Parathyroid adenoma (tissue), 2 donors: ENCODE data around the gene RNF112.

Experiments
- H2AFZ ChIP-seq: fragments of 300-600 bp; sonication (generic); one replicate; pipeline ENCODE4 v1.7.0; 2017; ENCODE audit warnings: antibody characterized with exemption, mild to moderate bottlenecking
- H3K27ac ChIP-seq: fragments of 300-600 bp; sonication (generic); one replicate; pipeline ENCODE4 v1.7.0; 2017
- H3K27me3 ChIP-seq: fragments of 300-600 bp; sonication (generic); one replicate; pipeline ENCODE4 v1.7.0; 2017; ENCODE audit warnings: low read length; ENCODE audit not compliant: control insufficient read depth, insufficient read depth
- H3K36me3 ChIP-seq: fragments of 300-600 bp; sonication (generic); one replicate; pipeline ENCODE4 v1.7.0; 2017; ENCODE audit warnings: low read length; ENCODE audit not compliant: control insufficient read depth, insufficient read depth
- H3K4me1 ChIP-seq: fragments of 300-600 bp; sonication (generic); one replicate; pipeline ENCODE4 v1.7.0; 2017; ENCODE audit warnings: control low read depth
- H3K4me2 ChIP-seq: fragments of 300-600 bp; sonication (generic); one replicate; pipeline ENCODE4 v1.7.0; 2017; ENCODE audit warnings: low read length
- H3K4me3 ChIP-seq: fragments of 300-600 bp; sonication (generic); one replicate; pipeline ENCODE4 v1.7.0; 2017; ENCODE audit warnings: low read depth, low read length
- H3K79me2 ChIP-seq: fragments of 300-600 bp; sonication (generic); one replicate; pipeline ENCODE4 v1.7.0; 2017; ENCODE audit warnings: control low read depth
- H3K9ac ChIP-seq: fragments of 300-600 bp; sonication (generic); one replicate; pipeline ENCODE4 v1.7.0; 2017; ENCODE audit warnings: mild to moderate bottlenecking
- H3K9me3 ChIP-seq: fragments of 300-600 bp; sonication (generic); one replicate; pipeline ENCODE4 v1.7.0; 2017; ENCODE audit warnings: low read length; ENCODE audit not compliant: control insufficient read depth
- TF ChIP-seq, protein P1 (sequence below): fragments of 300-600 bp; sonication (generic); IDR thresholded peaks from one replicate; pipeline ENCODE4 v1.7.0; 2017; ENCODE audit warnings: antibody characterized with exemption, mild to moderate bottlenecking
- donor health status: primary hyperparathyroidism.

Gene RNF112

DNA sequence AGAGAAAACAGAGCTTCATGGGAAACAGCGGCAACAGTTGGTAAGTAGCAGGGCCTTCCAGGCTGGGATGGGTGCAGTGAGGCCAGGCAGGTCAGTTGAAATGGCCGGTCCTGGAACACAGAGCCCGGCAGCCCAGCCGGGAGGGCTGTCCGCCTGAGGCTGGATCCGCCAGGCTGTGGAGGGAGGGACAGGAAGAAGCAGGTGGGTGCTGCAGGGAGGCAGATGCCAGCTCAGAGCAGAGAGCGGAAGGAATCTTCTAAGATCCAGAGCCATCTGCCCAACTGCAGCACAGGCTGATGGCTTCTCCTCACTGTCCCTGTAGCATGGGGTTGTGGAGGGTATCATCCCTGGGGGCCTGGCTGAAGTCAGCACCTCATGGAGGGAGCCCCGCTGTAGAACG is 599 bp downstream of the RNF112 start:
- Histone ChIP-seq H3K79me2 (no peaks in the 10 kb centered on the region), H3K4me1 (peaks cover 4% of the 10 kb centered on the region), H3K27me3 (no peaks in the 10 kb centered on the region), H3K36me3 (no peaks in the 10 kb centered on the region), H3K27ac (no peak overlapping the region), H3K9me3 (no peaks in the 10 kb centered on the region), H2AFZ (no peak overlapping the region), H3K4me3 (no peak overlapping the region), H3K4me2 (no peak overlapping the region), H3K9ac (no peak overlapping the region)
- TF ChIP-seq, protein P1, sequence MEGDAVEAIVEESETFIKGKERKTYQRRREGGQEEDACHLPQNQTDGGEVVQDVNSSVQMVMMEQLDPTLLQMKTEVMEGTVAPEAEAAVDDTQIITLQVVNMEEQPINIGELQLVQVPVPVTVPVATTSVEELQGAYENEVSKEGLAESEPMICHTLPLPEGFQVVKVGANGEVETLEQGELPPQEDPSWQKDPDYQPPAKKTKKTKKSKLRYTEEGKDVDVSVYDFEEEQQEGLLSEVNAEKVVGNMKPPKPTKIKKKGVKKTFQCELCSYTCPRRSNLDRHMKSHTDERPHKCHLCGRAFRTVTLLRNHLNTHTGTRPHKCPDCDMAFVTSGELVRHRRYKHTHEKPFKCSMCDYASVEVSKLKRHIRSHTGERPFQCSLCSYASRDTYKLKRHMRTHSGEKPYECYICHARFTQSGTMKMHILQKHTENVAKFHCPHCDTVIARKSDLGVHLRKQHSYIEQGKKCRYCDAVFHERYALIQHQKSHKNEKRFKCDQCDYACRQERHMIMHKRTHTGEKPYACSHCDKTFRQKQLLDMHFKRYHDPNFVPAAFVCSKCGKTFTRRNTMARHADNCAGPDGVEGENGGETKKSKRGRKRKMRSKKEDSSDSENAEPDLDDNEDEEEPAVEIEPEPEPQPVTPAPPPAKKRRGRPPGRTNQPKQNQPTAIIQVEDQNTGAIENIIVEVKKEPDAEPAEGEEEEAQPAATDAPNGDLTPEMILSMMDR, result no peak

DNA sequence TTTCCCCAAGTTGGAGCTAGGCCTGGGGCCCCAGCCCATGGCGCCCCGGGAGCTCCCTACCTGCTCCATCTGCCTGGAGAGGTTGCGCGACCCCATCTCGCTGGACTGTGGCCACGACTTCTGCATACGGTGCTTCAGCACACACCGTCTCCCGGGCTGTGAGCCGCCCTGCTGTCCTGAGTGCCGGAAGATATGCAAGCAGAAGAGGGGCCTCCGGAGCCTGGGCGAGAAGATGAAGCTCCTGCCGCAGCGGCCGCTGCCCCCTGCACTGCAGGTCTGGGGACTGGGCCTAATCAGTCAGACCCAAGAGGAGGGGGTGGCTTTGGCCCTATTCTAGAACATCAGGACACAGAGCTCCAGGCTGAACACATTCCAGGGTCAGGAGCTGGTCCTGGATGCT is 1.5 kb downstream of the RNF112 start:
- Histone ChIP-seq H3K27ac (no peak overlapping the region), H3K4me3 (no peak overlapping the region), H3K27me3 (no peaks in the 10 kb centered on the region), H3K9ac (no peak overlapping the region), H3K36me3 (no peaks in the 10 kb centered on the region), H3K79me2 (no peaks in the 10 kb centered on the region), H3K9me3 (no peaks in the 10 kb centered on the region), H3K4me1 (peaks cover 4% of the 10 kb centered on the region), H2AFZ (no peak overlapping the region), H3K4me2 (no peak overlapping the region)
- TF ChIP-seq, protein P1, result no peak

DNA sequence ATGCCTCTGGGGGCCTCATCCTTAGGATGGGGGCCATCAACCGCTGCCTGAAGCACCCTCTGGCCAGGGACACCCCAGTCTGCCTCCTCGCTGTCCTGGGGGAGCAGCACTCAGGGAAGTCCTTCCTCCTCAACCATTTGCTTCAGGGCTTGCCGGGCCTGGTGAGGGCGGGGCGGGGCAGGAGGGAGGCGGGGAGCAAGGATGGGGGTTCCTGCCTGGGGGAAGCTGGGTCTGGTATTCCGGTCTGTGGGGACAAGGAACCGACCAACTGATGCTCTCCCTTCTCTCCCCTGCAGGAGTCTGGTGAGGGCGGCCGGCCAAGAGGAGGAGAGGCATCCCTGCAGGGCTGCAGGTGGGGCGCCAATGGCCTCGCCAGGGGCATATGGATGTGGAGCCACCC is 2.0 kb downstream of the RNF112 start:
- H3K4me1 ChIP-seq, result peaks cover 4% of the 10 kb centered on the region
- H3K9me3 ChIP-seq, result no peaks in the 10 kb centered on the region
- H3K27ac ChIP-seq, result no peak overlapping the region
- no peak overlapping the region for H2AFZ ChIP-seq
- no peaks in the 10 kb centered on the region for H3K27me3 ChIP-seq
- no peaks in the 10 kb centered on the region for H3K79me2 ChIP-seq
- TF ChIP-seq, protein P1, result no peak
- H3K4me2 ChIP-seq, result no peak overlapping the region
- no peaks in the 10 kb centered on the region for H3K36me3 ChIP-seq
- no peak overlapping the region for H3K9ac ChIP-seq
- no peak overlapping the region for H3K4me3 ChIP-seq

- Histone ChIP-seq H2AFZ (no peak overlapping the region), H3K9me3 (no peaks in the 10 kb centered on the region), H3K4me1 (peaks cover 4% of the 10 kb centered on the region), H3K4me2 (no peak overlapping the region), H3K4me3 (no peak overlapping the region), H3K27me3 (no peaks in the 10 kb centered on the region), H3K9ac (no peak overlapping the region), H3K36me3 (no peaks in the 10 kb centered on the region), H3K27ac (no peak overlapping the region), H3K79me2 (no peaks in the 10 kb centered on the region)
- TF ChIP-seq, protein P1, result no peak
Observed at GRCh38 chr17:19413761-19414160, 2.7 kb downstream of the RNF112 start.

GRCh38 chr17:19414396-19415280 is 3.6 kb downstream of the RNF112 start:
- H3K27ac ChIP-seq, result no peak overlapping the region
- TF ChIP-seq, protein P1, result no peak
- no peaks in the 10 kb centered on the region for H3K36me3 ChIP-seq

More at GRCh38 chr17:19414396-19415280, 3.6 kb downstream of the RNF112 start:
- no peaks in the 10 kb centered on the region for H3K79me2 ChIP-seq
- no peak overlapping the region for H2AFZ ChIP-seq
- H3K4me2 ChIP-seq, result no peak overlapping the region
- no peaks in the 10 kb centered on the region for H3K9me3 ChIP-seq
- peaks cover 4% of the 10 kb centered on the region for H3K4me1 ChIP-seq
- no peak overlapping the region for H3K4me3 ChIP-seq
- no peak overlapping the region for H3K9ac ChIP-seq
- H3K27me3 ChIP-seq, result no peaks in the 10 kb centered on the region
